Lower leg skin (tissue), 4 donors: Measurements from ENCODE around the gene C2. TPM values are rescaled to one million over a fixed set of nuclear protein-coding genes. Genes with fewer than 3 reads are reported as not detected.

Experiments used
- DNase-seq, 2 donors: peaks; one replicate each; pipeline ENCODE4 v3.0.0-alpha.2; 2019; ENCODE audit warnings: low spot score in 2 of 2
- H3K4me3 ChIP-seq: fragments of 200-600 bp; sonication (generic); 2 replicates; pipeline ENCODE4 v1.5.1; 2017; ENCODE audit warnings: mild to moderate bottlenecking, low read depth; ENCODE audit not compliant: poor library complexity, severe bottlenecking
- CTCF ChIP-seq, 3 donors: fragments of 450-650 bp; IDR thresholded peaks; one replicate each; pipeline ENCODE4 v1.5.1; 2016; ENCODE audit warnings: antibody characterized with exemption in 3 of 3, mild to moderate bottlenecking in 3 of 3, moderate library complexity in 2 of 3
- POLR2A ChIP-seq, 2 donors: fragments of 450-650 bp; IDR thresholded peaks; one replicate each; pipeline ENCODE4 v1.6.1; 2016 to 2017; ENCODE audit warnings: antibody characterized with exemption in 2 of 2, mild to moderate bottlenecking in 1 of 2, moderate library complexity in 1 of 2
- WGBS, 2 donors: methylation state at CpG; one replicate each; pipeline ENCODE4 v1.1.5; 2018; 5-methylcytosine and 5-hydroxymethylcytosine counted together
- intact Hi-C: fragments of 100-400 bp; cut with DNase I; formaldehyde crosslinking; loops from one replicate; pipeline ENCODE4 v1.15.0; 2023; ENCODE audit warnings: low total_unique reads
- total RNA-seq, 4 donors: library from RNA; depleted of rRNA; stranded (reverse); fragments of >200 nt; gene quantifications; one replicate each; pipeline ENCODE4 v1.1.0, GENCODE V29; 2016

Gene C2
- total RNA-seq, 4 donors from 2014 or later: 4.9 to 7.7 (median 6.7) TPM

DNA sequence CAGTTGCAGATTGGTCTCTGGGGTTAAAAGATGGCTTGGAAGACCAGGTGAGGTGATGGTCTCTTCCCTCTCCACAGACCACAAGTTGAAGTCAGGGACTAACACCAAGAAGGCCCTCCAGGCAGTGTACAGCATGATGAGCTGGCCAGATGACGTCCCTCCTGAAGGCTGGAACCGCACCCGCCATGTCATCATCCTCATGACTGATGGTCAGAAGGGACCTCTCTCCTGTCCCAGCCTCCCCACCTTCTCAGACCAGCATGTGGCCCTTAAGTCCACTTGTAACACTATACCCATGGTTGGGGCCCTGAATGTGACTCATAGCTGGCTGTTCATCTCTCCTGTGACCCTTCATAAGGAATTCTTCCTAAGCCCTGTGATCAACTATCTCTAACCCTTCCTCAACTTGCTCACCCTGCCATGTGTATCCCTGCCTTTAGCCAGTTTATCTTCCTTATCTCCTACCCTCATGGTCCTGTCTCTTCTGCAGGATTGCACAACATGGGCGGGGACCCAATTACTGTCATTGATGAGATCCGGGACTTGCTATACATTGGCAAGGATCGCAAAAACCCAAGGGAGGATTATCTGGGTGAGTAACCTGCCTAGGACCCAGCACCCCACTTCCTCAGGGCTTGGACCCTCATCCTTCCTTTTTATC lies 21.4 kb downstream of the C2 start:
- no peak overlapping the region for H3K4me3 ChIP-seq
- no peak for TF ChIP-seq CTCF (IDR thresholded peaks at IDR 0.05)
- TF ChIP-seq POLR2A (IDR thresholded peaks at IDR 0.05): no peak
- WGBS, 2 donors: 63 to 74% methylated on average over 6 of the region's 6 CpGs
- intact Hi-C loops: no loop called here
- DNase-seq: no peak

DNA sequence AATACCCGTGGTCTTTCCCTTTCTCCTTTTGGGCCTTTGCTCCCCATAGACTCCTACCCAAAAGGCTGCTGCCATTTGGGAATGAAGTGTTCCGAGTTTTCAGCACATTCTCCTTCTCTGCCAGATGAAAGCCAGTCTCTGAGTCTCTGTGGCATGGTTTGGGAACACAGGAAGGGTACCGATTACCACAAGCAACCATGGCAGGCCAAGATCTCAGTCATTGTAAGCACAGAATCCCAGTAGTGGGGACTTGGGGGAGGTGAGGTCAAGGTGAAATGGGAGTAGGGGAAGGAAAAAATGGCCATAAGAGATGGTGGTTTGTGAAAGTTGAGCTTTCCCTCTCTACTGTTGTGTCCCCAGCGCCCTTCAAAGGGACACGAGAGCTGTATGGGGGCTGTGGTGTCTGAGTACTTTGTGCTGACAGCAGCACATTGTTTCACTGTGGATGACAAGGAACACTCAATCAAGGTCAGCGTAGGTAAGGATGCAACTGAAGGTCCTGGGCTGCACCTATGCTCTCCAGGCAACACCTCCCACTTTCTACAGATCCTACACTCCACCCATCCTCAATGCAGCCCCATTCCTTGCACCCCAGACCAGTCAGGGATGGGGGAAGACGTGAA lies 22.5 kb downstream of the C2 start:
- no peak for TF ChIP-seq CTCF (IDR thresholded peaks at IDR 0.05)
- TF ChIP-seq POLR2A (IDR thresholded peaks at IDR 0.05): no peak
- H3K4me3 ChIP-seq: no peak overlapping the region
- 86 to 88% methylated on average over 7 of the region's 7 CpGs for WGBS, 2 donors
- no peak for DNase-seq
- intact Hi-C loops: no loop called here

DNA sequence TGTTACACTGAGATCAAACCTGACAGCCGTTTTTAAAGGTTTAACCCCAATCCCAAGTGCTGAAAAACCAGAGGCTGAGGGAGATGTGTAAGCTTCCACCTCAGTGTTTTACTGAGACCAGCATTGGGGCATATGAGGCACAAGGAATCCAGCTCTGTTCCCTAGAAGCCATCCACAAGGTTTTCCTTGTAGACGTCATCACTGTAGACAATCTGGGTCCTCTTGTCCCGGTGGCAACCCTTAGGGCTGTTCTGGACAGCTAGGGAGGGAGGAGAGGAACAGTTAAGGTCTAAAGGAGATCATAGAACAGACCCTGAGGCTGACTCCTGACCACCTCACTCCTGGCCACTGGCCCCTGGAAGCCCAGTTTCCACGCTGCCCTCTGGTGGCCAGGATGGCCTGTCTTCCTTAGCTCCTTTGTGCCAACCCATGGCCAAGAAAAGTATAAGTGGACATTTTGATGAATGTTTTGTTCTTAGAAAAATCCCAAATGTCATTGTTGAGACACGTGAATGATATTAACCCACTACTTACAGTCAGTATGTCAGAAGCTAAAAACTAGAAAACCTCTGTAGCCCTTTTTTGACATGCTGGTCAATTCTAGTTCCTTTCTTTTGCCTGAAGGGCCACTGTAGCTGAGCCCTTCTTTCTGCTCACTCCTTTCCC lies 24.8 kb downstream of the C2 start:
- no peak overlapping the region for H3K4me3 ChIP-seq
- intact Hi-C loops: no loop called here
- TF ChIP-seq CTCF (IDR thresholded peaks at IDR 0.05) (no peak), POLR2A (IDR thresholded peaks at IDR 0.05) (no peak)
- no peak for DNase-seq
- 50 to 54% methylated on average over 5 of the region's 5 CpGs for WGBS, 2 donors

DNA sequence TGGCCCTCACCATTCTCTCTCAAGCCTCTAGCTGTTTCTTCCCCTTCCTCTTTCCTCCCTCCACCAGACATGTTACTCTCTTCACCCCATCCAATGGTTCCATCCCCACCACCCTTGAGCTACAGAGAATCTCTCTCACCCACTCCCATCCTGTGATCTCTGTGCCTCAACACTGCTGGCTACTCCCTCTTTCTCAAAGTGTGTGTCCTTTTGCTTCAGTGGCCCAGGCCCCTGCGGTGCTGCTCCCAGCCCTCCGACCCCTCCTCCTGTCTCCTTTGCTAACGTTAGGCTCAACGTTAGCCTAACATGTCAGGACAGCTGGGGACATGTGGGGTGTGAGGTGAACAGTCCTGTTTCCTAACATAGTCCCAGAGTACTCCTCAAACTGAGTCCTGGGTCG lies 25.4 kb downstream of the C2 start:
- no peak for DNase-seq
- intact Hi-C loops: no loop called here
- H3K4me3 ChIP-seq: no peak overlapping the region
- WGBS, 2 donors: 66 to 68% methylated on average over 5 of the region's 5 CpGs
- TF ChIP-seq CTCF (IDR thresholded peaks at IDR 0.05) (no peak), POLR2A (IDR thresholded peaks at IDR 0.05) (no peak)

DNA sequence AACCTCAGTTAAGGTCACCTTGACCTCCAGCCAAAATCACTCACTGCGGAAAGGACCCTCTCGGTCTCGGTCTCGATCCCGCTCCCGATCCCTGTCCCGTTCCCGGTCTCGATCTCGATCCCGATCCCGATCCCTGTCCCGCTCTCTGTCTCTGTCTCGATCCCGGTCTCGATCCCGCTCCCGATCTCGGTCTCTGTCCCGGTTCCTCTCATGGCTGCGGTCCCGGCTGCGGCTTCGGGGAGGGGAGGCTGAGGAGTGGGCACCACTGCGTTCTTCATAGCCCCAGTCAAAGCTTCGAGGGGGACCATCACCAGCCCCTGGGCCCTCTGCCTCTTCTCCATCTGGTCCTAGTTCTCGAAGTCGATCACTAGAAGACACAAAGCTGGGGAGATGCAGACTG lies 27.0 kb downstream of the C2 start:
- intact Hi-C loops: no loop called here
- no peak for TF ChIP-seq POLR2A (IDR thresholded peaks at IDR 0.05)
- TF ChIP-seq CTCF (IDR thresholded peaks at IDR 0.05): no peak
- no peak for DNase-seq
- 96% methylated on average over 28 of the region's 28 CpGs for WGBS, 2 donors
- H3K4me3 ChIP-seq: no peak overlapping the region
